IMR-90 (cell line): ENCODE measurements around the gene ZDHHC3.

Experiments
- BHLHE40 ChIP-seq: fragments of 150-350 bp; IDR thresholded peaks from 2 replicates; pipeline ENCODE4 v1.6.1; 2016; ENCODE audit warnings: mild to moderate bottlenecking, low read depth, low read length
- CTCF ChIP-seq: conservative IDR thresholded peaks from 2 replicates; pipeline ENCODE4 v1.5.1; 2012; ENCODE audit warnings: mild to moderate bottlenecking, low read depth, low read length, improper control_type of control experiment
- NFE2L2 ChIP-seq: fragments of 150-350 bp; IDR thresholded peaks from 2 replicates; pipeline ENCODE4 v1.6.1; 2016; ENCODE audit warnings: low read depth, mild to moderate bottlenecking, low read length
- POLR2A ChIP-seq: IDR thresholded peaks from 2 replicates; pipeline ENCODE4 v1.6.1; 2012; ENCODE audit warnings: mild to moderate bottlenecking, low read depth, low read length
- RAD21 ChIP-seq: IDR thresholded peaks from 2 replicates; pipeline ENCODE4 v1.6.1; 2012; ENCODE audit warnings: low read length, improper control_type of control experiment
- RFX5 ChIP-seq: IDR thresholded peaks from 2 replicates; pipeline ENCODE4 v1.8.0; 2012; ENCODE audit warnings: low read depth, mild to moderate bottlenecking, low read length, moderate library complexity
- SMC3 ChIP-seq: fragments of 150-350 bp; IDR thresholded peaks from 2 replicates; pipeline ENCODE4 v1.6.1; 2016; ENCODE audit warnings: low read depth, mild to moderate bottlenecking, antibody characterized with exemption, low read length, moderate library complexity
- USF2 ChIP-seq: fragments of 150-350 bp; IDR thresholded peaks from 2 replicates; pipeline ENCODE4 v1.6.1; 2017; ENCODE audit warnings: mild to moderate bottlenecking, antibody characterized with exemption, low read length, low read depth

DNA sequence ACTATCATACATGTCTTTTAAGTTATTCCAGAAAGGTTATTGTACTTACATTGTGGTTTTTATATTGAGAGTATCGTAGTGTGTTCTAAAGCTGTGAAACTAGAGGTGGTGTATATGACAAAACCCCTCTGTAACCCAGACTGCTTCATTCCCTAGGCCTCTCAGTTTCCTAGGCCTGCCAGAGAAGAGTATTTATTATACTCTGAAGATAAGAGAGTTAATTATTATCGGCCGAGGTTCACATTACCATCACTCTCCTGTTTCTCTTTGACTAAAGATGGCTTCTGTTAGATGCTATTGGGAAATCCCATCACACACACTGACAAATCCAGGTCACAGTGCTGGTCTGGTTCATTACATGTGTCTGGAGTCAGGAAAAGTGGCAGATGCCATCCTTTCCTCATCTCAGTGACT, 20.6 kb upstream of the ZDHHC3 start:
- no peak for TF ChIP-seq CTCF
- TF ChIP-seq POLR2A: no peak
- no peak for TF ChIP-seq RAD21
- TF ChIP-seq RFX5: no peak
- TF ChIP-seq USF2: no peak
- TF ChIP-seq NFE2L2: no peak
- TF ChIP-seq SMC3: no peak
- no peak for TF ChIP-seq BHLHE40
